Measurements from ENCODE around the gene NEO1.

NEO1 gene

GRCh38 chr15:73338606-73339374, 286.5 kb downstream of the NEO1 start:
- H3K4me3 ChIP-seq (ENCODE audit: low read length), result no peak overlapping the region
- no peak overlapping the region for H3K9ac ChIP-seq (ENCODE audit: low read length)
- no peaks in the 10 kb centered on the region for H3K9me3 ChIP-seq (ENCODE audit: control insufficient read depth, low read length)
- H3K4me1 ChIP-seq (ENCODE audit: control insufficient read depth, insufficient read depth, low read length), result no peaks in the 10 kb centered on the region
- H3K27me3 ChIP-seq (ENCODE audit: control insufficient read depth, insufficient read depth, low read length), result no peaks in the 10 kb centered on the region
- no peaks in the 10 kb centered on the region for H3K36me3 ChIP-seq (ENCODE audit: control insufficient read depth, insufficient read depth, low read length)

- no peaks in the 10 kb centered on the region for H3K9me3 ChIP-seq (ENCODE audit: control insufficient read depth, low read length)
- H3K4me1 ChIP-seq (ENCODE audit: control insufficient read depth, insufficient read depth, low read length), result no peaks in the 10 kb centered on the region
- no peak overlapping the region for H3K9ac ChIP-seq (ENCODE audit: low read length)
- H3K4me3 ChIP-seq (ENCODE audit: low read length), result no peak overlapping the region
- no peaks in the 10 kb centered on the region for H3K27me3 ChIP-seq (ENCODE audit: control insufficient read depth, insufficient read depth, low read length)
- H3K36me3 ChIP-seq (ENCODE audit: control insufficient read depth, insufficient read depth, low read length), result no peaks in the 10 kb centered on the region
These were observed 288.4 kb downstream of the NEO1 start for GRCh38 chr15:73340502-73341192.

GRCh38 chr15:73341886-73342600, 289.8 kb downstream of the NEO1 start:
- Histone ChIP-seq H3K36me3 (ENCODE audit: control insufficient read depth, insufficient read depth, low read length) (no peaks in the 10 kb centered on the region), H3K9ac (ENCODE audit: low read length) (no peak overlapping the region), H3K27me3 (ENCODE audit: control insufficient read depth, insufficient read depth, low read length) (peaks cover 6% of the 10 kb centered on the region), H3K4me3 (ENCODE audit: low read length) (no peak overlapping the region), H3K4me1 (ENCODE audit: control insufficient read depth, insufficient read depth, low read length) (no peaks in the 10 kb centered on the region), H3K9me3 (ENCODE audit: control insufficient read depth, low read length) (no peaks in the 10 kb centered on the region)

- Histone ChIP-seq H3K9me3 (ENCODE audit: control insufficient read depth, low read length) (no peaks in the 10 kb centered on the region), H3K36me3 (ENCODE audit: control insufficient read depth, insufficient read depth, low read length) (no peaks in the 10 kb centered on the region), H3K27me3 (ENCODE audit: control insufficient read depth, insufficient read depth, low read length) (peaks cover 7% of the 10 kb centered on the region), H3K4me1 (ENCODE audit: control insufficient read depth, insufficient read depth, low read length) (no peaks in the 10 kb centered on the region), H3K4me3 (ENCODE audit: low read length) (no peak overlapping the region), H3K9ac (ENCODE audit: low read length) (no peak overlapping the region)
These were observed 291.8 kb downstream of the NEO1 start for GRCh38 chr15:73344056-73344455.

- H3K36me3 ChIP-seq (ENCODE audit: control insufficient read depth, insufficient read depth, low read length), result no peaks in the 10 kb centered on the region
These were observed 293.4 kb downstream of the NEO1 start for GRCh38 chr15:73345658-73346057.

GRCh38 chr15:73346735-73347312, 294.6 kb downstream of the NEO1 start:
- Histone ChIP-seq H3K9me3 (ENCODE audit: control insufficient read depth, low read length) (no peaks in the 10 kb centered on the region), H3K4me3 (ENCODE audit: low read length) (no peak overlapping the region), H3K9ac (ENCODE audit: low read length) (no peak overlapping the region), H3K27me3 (ENCODE audit: control insufficient read depth, insufficient read depth, low read length) (peaks cover 7% of the 10 kb centered on the region), H3K36me3 (ENCODE audit: control insufficient read depth, insufficient read depth, low read length) (no peaks in the 10 kb centered on the region), H3K4me1 (ENCODE audit: control insufficient read depth, insufficient read depth, low read length) (no peaks in the 10 kb centered on the region)

More at GRCh38 chr15:73345658-73346057, 293.4 kb downstream of the NEO1 start:
- H3K9me3 ChIP-seq (ENCODE audit: control insufficient read depth, low read length), result no peaks in the 10 kb centered on the region
- no peak overlapping the region for H3K4me3 ChIP-seq (ENCODE audit: low read length)
- H3K27me3 ChIP-seq (ENCODE audit: control insufficient read depth, insufficient read depth, low read length), result peaks cover 7% of the 10 kb centered on the region
- H3K9ac ChIP-seq (ENCODE audit: low read length), result no peak overlapping the region
- no peaks in the 10 kb centered on the region for H3K4me1 ChIP-seq (ENCODE audit: control insufficient read depth, insufficient read depth, low read length)

- Histone ChIP-seq H3K36me3 (ENCODE audit: control insufficient read depth, insufficient read depth, low read length) (no peaks in the 10 kb centered on the region), H3K9me3 (ENCODE audit: control insufficient read depth, low read length) (no peaks in the 10 kb centered on the region), H3K4me1 (ENCODE audit: control insufficient read depth, insufficient read depth, low read length) (no peaks in the 10 kb centered on the region), H3K27me3 (ENCODE audit: control insufficient read depth, insufficient read depth, low read length) (peaks cover 7% of the 10 kb centered on the region), H3K4me3 (ENCODE audit: low read length) (no peak overlapping the region), H3K9ac (ENCODE audit: low read length) (no peak overlapping the region)
These were observed 296.9 kb downstream of the NEO1 start for GRCh38 chr15:73349191-73349590.

GRCh38 chr15:73352082-73352481, 299.8 kb downstream of the NEO1 start:
- no peak overlapping the region for H3K4me3 ChIP-seq (ENCODE audit: low read length)
- H3K27me3 ChIP-seq (ENCODE audit: control insufficient read depth, insufficient read depth, low read length), result no peaks in the 10 kb centered on the region
- H3K4me1 ChIP-seq (ENCODE audit: control insufficient read depth, insufficient read depth, low read length), result no peaks in the 10 kb centered on the region
- no peaks in the 10 kb centered on the region for H3K9me3 ChIP-seq (ENCODE audit: control insufficient read depth, low read length)
- H3K9ac ChIP-seq (ENCODE audit: low read length), result no peak overlapping the region
- no peaks in the 10 kb centered on the region for H3K36me3 ChIP-seq (ENCODE audit: control insufficient read depth, insufficient read depth, low read length)

- Histone ChIP-seq H3K9ac (ENCODE audit: low read length) (no peak overlapping the region), H3K4me1 (ENCODE audit: control insufficient read depth, insufficient read depth, low read length) (no peaks in the 10 kb centered on the region), H3K27me3 (ENCODE audit: control insufficient read depth, insufficient read depth, low read length) (no peaks in the 10 kb centered on the region), H3K36me3 (ENCODE audit: control insufficient read depth, insufficient read depth, low read length) (no peaks in the 10 kb centered on the region), H3K9me3 (ENCODE audit: control insufficient read depth, low read length) (no peaks in the 10 kb centered on the region), H3K4me3 (ENCODE audit: low read length) (no peak overlapping the region)
These were observed 301.5 kb downstream of the NEO1 start for GRCh38 chr15:73353734-73354133.

- Histone ChIP-seq H3K9me3 (ENCODE audit: control insufficient read depth, low read length) (no peaks in the 10 kb centered on the region), H3K4me3 (ENCODE audit: low read length) (no peak overlapping the region), H3K4me1 (ENCODE audit: control insufficient read depth, insufficient read depth, low read length) (no peaks in the 10 kb centered on the region), H3K36me3 (ENCODE audit: control insufficient read depth, insufficient read depth, low read length) (no peaks in the 10 kb centered on the region), H3K9ac (ENCODE audit: low read length) (no peak overlapping the region), H3K27me3 (ENCODE audit: control insufficient read depth, insufficient read depth, low read length) (no peaks in the 10 kb centered on the region)
These were observed 302.0 kb downstream of the NEO1 start for GRCh38 chr15:73354241-73354640.
